IPS-NIHi11 (cell line): ENCODE measurements around the gene CYP4B1.
"Not testable (repeated sequence)": the region's sequence is repeated elsewhere in the genome, so short reads cannot be mapped to it uniquely, and the experiment has no call there.

Source experiments
- DNase-seq: peaks from one replicate; pipeline ENCODE4 v3.0.0; 2012; ENCODE audit warnings: mixed read lengths, low spot score

The CYP4B1 gene

GRCh38 chr1:46816930-46817329, 18.1 kb downstream of the CYP4B1 start:
- DNase-seq: no peak

GRCh38 chr1:46817814-46818213, 19.0 kb downstream of the CYP4B1 start:
- DNase-seq: peak; percentile 7

GRCh38 chr1:46818591-46818990, 19.7 kb downstream of the CYP4B1 start:
- DNase-seq: no peak

- DNase-seq: peak; percentile 2
Measured at GRCh38 chr1:46819335-46819734, 20.5 kb downstream of the CYP4B1 start.

GRCh38 chr1:46820076-46820475, 21.2 kb downstream of the CYP4B1 start:
- no peak for DNase-seq

GRCh38 chr1:46820560-46821060, 21.8 kb downstream of the CYP4B1 start:
- peak; percentile 4 for DNase-seq

GRCh38 chr1:46822248-46822826, 23.5 kb downstream of the CYP4B1 start:
- DNase-seq: no peak

- DNase-seq: no peak
Measured at GRCh38 chr1:46823151-46823550, 24.3 kb downstream of the CYP4B1 start.

GRCh38 chr1:46826892-46827291, 28.0 kb downstream of the CYP4B1 start:
- DNase-seq: not testable (repeated sequence)

- no peak for DNase-seq
Measured at GRCh38 chr1:46830665-46831322, 31.9 kb downstream of the CYP4B1 start.

- DNase-seq: not testable (repeated sequence)
Measured at GRCh38 chr1:46835469-46835868, 36.6 kb downstream of the CYP4B1 start.

GRCh38 chr1:46846386-46846785, 47.5 kb downstream of the CYP4B1 start:
- not testable (repeated sequence) for DNase-seq

- DNase-seq: not testable (repeated sequence)
Measured at GRCh38 chr1:46857660-46858065, 58.8 kb downstream of the CYP4B1 start.

GRCh38 chr1:46862348-46862747, 63.5 kb downstream of the CYP4B1 start:
- no peak for DNase-seq
